ENCODE measurements around the gene TNFRSF12A.

TNFRSF12A gene

DNA sequence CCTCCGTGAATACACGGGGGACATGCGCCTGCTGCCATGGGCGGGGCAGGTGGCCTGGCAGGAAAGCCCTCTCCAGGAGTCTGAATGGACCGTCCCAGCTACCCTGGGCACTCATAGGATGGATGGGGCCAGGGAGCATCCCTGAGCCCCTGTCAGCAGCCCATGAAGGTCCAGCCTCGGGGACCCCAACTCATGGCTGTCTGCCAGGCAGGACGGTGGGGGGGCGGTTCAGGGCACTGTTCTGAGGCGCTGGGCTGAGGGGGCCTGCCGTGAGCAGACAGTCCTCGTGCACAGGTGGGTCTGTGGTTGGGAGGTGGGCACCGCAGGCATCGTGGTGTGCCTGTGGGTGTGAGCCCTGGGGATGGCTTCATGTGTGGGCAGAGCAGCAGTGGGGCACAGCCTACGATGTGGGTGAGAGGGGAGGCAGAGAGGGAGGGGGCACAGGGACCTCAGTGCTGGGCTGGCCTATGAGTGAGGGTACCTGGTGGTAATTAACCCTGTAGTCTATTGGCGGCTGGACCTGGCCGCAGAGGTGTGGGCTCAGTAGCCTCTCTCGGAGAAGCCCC lies 33.5 kb upstream of the TNFRSF12A start:
- DNase-seq, result no peak

GRCh38 chr16:2987286-2987685 lies 32.9 kb upstream of the TNFRSF12A start:
- DNase-seq, result no peak

- no peak for DNase-seq
Measured at GRCh38 chr16:2987833-2988232, 32.3 kb upstream of the TNFRSF12A start.

DNA sequence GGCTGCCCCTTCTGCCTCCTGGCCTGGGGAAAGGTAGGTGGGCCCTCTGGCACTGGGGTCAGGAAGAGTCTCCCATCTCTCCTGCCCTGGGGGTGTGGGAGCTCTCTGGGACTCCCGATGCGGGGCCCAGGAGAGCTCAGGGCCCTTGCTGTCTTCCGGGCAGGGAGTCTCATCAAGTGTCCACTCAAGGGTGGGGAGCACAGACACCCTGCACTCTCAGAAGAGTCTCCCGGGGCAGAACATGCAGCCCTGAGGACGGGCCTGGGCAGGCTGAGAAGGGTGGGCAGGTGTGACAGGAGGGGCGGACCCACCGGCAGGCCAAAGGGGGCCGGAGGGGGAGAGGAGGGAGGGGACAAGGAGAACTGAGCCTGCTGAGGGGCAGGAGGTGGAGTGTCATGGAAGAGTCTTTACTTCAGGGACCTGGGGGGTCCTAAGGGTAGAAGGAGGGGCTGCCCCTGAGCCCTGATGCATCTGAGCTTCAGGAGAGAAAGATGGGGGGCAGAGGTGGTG lies 31.5 kb upstream of the TNFRSF12A start:
- no peak for DNase-seq

DNA sequence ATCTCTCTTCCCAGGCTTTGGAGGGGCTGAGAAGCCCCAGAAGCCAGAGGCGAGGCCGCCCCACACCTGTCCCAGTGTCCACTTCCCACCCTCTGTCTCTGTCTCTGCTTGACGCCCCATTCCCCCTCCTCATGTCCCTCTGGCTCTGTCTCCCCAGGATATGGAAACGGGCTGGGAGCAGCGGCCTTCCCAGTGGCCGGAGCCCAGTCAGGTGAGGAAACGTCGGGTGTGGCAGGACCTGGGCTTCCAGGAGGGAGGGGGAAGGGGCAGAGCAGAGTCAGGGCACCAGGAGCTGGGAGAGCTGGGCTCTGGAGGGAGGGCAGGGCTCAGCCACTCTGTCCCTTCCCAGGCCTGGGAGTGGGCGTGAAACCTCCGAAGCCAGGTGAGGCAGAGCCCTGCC lies 29.3 kb upstream of the TNFRSF12A start:
- no peak for DNase-seq

- DNase-seq, result no peak
Measured at GRCh38 chr16:2991566-2992261, 28.5 kb upstream of the TNFRSF12A start.

GRCh38 chr16:2992383-2993081 lies 27.6 kb upstream of the TNFRSF12A start:
- DNase-seq, result no peak

GRCh38 chr16:2996298-2996697 lies 23.9 kb upstream of the TNFRSF12A start:
- DNase-seq, result no peak

- DNase-seq, result no peak
Measured at GRCh38 chr16:2999929-3000328, 20.2 kb upstream of the TNFRSF12A start.

DNA sequence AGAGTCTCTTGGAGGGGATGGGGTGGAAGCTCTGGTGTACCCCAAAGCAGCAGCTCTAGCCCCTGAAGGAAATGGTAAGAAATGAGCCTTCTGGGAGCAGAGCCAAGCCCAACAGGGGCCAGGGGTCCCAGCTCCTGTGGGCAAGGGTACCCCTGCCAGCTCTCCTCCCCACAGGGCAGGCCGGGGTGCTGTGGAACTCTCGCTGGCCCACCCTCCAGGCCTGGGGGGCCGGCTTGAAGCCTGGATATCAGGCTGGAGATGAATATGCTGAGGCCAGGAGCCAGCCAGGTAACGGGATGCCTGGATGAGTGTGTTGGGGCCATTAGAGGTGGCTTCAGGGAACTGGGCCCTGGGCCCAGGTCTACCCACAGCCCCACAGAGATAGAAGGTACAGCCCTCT lies 19.6 kb upstream of the TNFRSF12A start:
- DNase-seq, result no peak

GRCh38 chr16:3001316-3001715 lies 18.9 kb upstream of the TNFRSF12A start:
- DNase-seq, result no peak

- peak; percentile 93 for DNase-seq
Measured at GRCh38 chr16:3003582-3004270, 16.4 kb upstream of the TNFRSF12A start.

DNA sequence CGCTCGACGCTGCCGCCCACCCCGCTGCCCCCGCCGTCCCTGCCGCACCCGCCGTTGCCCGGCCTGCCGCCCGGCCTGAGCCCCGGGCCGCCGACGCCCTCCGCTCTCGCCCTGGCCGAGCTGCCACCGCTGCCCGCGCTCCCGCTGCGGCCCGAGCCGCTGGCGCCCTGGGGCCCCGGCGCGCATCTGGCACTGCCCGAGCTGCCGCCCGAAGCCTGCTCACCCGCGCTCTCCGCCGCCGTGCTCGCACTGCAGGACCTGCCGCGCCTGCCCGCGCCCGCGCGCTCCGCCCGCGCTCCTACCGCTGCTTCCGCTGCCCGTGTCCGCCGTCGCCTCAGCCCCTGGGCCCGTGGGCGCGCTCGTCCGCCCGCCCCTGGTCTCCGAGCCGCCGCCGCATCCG lies 15.8 kb upstream of the TNFRSF12A start:
- no peak for DNase-seq

DNA sequence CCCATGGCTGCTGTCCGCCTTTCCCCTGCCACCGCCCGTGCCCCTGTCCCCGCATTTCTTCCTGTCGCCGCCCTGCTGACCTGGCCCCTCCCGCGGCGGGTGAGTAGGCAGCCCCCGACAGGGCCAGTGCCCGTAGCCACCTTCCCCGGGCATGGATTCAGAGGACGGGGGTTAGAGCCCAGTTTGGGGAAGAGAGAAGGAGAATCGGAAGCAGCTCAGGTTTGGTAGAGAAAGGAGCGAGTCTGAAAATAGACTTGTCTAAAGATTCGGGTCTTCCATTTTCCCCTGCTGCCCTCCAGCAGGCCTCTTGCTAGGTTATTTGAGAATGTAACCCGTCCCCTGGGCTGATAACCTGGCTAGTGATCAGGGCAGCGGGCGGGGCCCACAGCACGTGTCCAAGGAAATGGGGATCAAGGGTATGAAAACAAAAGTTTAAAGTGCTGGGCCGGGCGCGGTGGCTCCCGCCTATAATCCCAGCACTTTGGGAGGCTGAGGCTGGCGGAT lies 15.3 kb upstream of the TNFRSF12A start:
- no peak for DNase-seq

- DNase-seq, result no peak
Measured at GRCh38 chr16:3007059-3007956, 12.9 kb upstream of the TNFRSF12A start.

DNA sequence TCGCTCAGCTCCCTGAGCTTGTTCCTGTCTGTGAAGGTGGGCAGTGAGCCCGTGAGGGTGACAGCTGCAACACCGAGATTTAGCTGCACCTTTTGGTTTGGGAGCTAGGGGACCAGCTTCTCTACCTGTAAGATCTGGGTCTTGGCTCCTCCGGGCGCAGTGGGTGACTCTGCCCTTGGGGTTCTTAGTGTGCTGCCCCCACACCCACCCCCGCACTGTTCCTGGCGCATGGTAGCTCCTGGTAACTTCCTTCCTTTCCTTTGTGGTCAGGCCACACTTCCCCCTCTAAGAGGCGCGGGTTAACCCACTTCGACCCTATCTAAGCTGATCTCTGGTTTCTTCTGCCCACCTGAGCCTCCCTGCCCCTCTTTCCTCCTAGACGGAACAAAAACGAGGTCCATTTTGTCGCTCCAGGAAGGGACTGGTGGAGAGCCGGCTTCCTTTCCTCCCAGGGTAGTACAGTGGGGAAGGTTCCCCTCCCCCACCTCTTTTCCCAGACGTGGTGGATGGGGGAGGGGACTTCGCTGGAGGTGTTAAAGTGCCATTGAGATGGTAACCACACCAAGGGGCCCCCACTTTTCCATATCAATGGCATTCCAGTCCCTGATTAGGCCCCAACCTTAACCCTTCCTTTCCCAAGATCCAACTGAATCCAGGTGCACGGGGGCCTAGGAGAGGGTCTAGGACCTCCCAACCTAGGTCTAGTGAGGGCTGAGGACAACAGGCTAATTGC lies 12.0 kb upstream of the TNFRSF12A start:
- no peak for DNase-seq

- DNase-seq, result no peak
Measured at GRCh38 chr16:3008690-3009037, 11.5 kb upstream of the TNFRSF12A start.

GRCh38 chr16:3009568-3010390 lies 10.4 kb upstream of the TNFRSF12A start:
- DNase-seq, result no peak

DNA sequence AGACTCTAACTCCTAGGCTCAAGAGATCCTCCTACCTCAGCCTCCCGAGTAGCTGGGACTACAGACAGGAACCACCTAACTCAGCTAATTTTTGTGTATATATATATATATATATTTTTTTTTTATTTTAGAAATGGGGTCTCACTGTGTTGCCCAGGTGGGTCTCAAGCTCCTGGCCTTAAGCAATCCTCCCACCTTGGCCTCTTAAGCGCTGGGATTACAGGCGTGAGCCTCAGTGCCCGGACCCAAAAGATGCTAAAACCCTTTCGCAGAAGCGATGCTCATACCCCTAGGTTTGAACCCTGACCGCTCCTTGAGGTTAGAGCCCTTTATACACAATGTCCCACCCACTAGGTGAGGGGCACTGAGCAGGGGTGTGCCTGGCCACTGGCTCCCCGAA lies 9.7 kb upstream of the TNFRSF12A start:
- DNase-seq, result no peak

- peak; percentile 31 for DNase-seq
Measured at GRCh38 chr16:3012246-3012645, 7.9 kb upstream of the TNFRSF12A start.
